ENCODE measurements around the gene ABHD6.

The ABHD6 gene

GRCh38 chr3:58322793-58323192, 85.2 kb downstream of the ABHD6 start:
- TF ChIP-seq CTCF (conservative IDR thresholded peaks at IDR 0.05; ENCODE audit: low read depth, low read length): no peak
- peak; percentile 31 for DNase-seq (ENCODE audit: low read depth)
- H3K4me3 ChIP-seq (ENCODE audit: low read depth, low read length): no peak overlapping the region

DNA sequence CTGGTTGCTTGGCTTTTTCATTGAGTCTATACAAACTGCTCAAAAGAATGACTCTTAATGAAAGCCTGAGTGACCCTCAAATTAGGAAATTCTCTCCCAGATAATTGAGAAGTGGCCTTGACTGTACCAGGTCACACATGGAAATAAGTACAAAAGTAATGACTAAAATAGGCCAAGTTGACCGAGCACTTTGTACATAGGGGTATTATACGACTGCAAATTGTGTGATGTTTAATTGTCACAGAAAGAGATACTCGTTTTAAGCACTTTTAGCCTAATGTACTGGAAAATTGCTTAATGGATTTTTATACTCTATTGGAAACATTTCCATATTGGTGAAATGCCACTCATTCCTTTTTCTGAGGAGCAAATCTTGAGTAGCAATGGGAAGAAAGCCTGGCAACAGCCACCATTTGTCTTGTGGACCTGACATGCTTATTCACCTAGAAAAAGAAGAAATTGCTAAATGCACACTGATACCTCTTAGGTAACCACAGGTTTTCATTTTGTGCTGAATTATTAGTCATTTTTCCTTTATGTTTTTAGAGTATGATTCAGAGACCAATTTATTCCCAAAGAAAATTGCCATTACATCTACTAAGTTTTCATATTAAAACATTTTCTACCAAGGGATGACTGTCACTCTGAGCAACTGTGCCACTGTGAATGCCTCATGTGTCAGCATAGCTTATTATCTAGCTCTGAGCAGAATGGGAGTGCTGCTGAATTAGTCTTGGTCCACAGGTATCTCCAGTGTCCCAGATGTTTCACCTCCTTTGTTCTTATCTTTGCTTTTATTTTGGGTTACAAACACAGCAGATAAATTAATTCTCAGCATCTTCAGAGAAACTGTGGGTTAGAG, 86.2 kb downstream of the ABHD6 start:
- no peak overlapping the region for H3K4me3 ChIP-seq (ENCODE audit: low read depth, low read length)
- no peak for DNase-seq (ENCODE audit: low read depth)
- no peak for TF ChIP-seq CTCF (conservative IDR thresholded peaks at IDR 0.05; ENCODE audit: low read depth, low read length)

GRCh38 chr3:58324391-58325390, 87.1 kb downstream of the ABHD6 start:
- TF ChIP-seq CTCF (conservative IDR thresholded peaks at IDR 0.05; ENCODE audit: low read depth, low read length): no peak
- peak; percentile 38 for DNase-seq (ENCODE audit: low read depth)
- no peak overlapping the region for H3K4me3 ChIP-seq (ENCODE audit: low read depth, low read length)

DNA sequence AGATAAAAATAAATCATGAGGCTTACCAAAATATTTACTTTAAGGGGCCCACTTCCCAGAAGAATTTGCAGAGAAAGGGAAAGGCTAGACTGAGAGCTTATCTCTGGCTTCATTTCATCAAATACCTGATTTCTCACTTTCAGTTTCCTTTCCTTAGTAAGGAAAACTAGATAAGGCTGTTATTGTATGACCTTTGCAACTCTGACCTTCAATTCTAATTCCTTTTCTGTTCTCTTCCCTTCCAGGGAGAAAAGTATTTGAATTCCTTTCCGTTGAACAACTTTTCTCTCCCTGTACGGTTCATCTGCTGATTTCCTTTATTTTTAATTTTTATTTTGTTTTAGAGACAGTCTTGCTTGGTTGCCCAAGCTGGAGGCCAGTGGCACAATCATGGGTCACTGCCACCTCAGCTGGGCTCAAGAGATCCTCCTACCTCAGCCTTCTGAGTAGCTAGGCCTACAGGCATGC, 88.0 kb downstream of the ABHD6 start:
- TF ChIP-seq CTCF (conservative IDR thresholded peaks at IDR 0.05; ENCODE audit: low read depth, low read length): no peak
- H3K4me3 ChIP-seq (ENCODE audit: low read depth, low read length): no peak overlapping the region
- DNase-seq (ENCODE audit: low read depth): peak; percentile 55

- no peak overlapping the region for H3K4me3 ChIP-seq (ENCODE audit: low read depth, low read length)
- TF ChIP-seq CTCF (conservative IDR thresholded peaks at IDR 0.05; ENCODE audit: low read depth, low read length): no peak
- no peak for DNase-seq (ENCODE audit: low read depth)
Observed at GRCh38 chr3:58326267-58326900, 88.8 kb downstream of the ABHD6 start.

DNA sequence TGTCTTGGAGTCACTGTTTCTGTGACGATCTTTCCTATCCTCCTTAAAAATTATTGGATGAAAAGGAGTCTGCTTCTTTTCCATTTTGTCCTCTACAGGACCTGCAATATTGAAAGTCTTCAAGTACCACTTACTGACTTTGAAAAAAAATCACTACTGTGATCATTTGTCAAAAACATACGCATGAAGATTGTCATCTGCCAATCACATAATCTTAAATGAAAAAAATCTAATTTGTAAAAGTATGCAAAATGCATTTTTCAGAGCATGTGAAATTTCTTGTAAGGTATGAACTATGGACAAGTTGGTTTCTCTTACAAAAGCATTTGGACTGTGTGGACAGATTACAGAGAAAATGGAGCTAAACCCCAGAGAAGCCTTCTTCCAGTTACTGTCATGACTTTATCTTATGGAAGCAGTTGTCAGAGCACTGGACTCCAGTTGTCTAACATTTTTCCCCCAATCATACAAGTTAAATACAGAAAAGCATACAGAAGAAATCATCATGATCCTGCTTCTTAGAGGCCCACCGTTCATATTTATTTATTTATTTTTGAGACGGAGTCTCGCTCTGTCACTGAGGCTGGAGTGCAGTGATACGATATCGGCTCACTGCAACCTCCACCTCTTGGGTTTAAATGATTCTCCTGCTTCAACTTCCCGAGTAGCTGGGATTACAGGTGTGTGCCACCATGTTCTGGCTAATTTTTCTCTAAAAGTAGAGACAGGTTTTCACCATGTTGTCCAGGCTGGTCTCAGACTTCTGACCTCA, 91.7 kb downstream of the ABHD6 start:
- TF ChIP-seq CTCF (conservative IDR thresholded peaks at IDR 0.05; ENCODE audit: low read depth, low read length): no peak
- no peak for DNase-seq (ENCODE audit: low read depth)
- H3K4me3 ChIP-seq (ENCODE audit: low read depth, low read length): no peak overlapping the region
